C4-2B (cell line): ENCODE measurements around the gene NCOA3.

Source experiments
- ZFX ChIP-seq: fragments of 450-650 bp; IDR thresholded peaks from 2 replicates; pipeline ENCODE4 v1.6.1; 2017
- TF ChIP-seq, protein P1 (sequence below): fragments of 450-650 bp; conservative IDR thresholded peaks from 2 replicates; pipeline ENCODE4 v1.5.1; 2017; ENCODE audit warnings: mild to moderate bottlenecking

DNA sequence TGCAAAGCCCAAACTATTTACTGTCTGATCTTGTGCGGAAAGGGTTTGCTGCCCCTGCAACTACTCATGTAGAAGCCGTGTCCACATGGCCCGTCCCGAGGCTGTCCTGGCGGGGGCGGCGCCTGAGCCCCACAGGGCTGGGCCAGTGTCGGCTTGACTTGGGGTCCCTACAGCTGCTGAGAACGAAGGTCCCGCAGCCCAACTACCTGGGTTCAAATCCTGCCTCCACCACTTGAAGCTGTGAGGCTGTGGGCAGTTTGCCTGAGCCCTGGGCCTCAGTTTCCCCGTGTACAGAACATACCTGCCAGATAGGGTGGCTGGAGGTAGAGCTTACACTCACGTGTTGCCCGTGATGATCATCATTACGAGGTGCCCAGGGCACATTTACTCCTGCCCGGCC, 172.5 kb downstream of the NCOA3 start:
- TF ChIP-seq, protein P1, sequence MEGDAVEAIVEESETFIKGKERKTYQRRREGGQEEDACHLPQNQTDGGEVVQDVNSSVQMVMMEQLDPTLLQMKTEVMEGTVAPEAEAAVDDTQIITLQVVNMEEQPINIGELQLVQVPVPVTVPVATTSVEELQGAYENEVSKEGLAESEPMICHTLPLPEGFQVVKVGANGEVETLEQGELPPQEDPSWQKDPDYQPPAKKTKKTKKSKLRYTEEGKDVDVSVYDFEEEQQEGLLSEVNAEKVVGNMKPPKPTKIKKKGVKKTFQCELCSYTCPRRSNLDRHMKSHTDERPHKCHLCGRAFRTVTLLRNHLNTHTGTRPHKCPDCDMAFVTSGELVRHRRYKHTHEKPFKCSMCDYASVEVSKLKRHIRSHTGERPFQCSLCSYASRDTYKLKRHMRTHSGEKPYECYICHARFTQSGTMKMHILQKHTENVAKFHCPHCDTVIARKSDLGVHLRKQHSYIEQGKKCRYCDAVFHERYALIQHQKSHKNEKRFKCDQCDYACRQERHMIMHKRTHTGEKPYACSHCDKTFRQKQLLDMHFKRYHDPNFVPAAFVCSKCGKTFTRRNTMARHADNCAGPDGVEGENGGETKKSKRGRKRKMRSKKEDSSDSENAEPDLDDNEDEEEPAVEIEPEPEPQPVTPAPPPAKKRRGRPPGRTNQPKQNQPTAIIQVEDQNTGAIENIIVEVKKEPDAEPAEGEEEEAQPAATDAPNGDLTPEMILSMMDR = no peak
- no peak for TF ChIP-seq ZFX
